Muscle layer of duodenum (tissue), 2 donors: ENCODE data around the gene COBL.

Source experiments
- H3K27ac ChIP-seq: one replicate; pipeline ENCODE4 v1.7.0; 2013; ENCODE audit warnings: mild to moderate bottlenecking, low read length
- H3K27me3 ChIP-seq: one replicate; pipeline ENCODE4 v1.7.0; 2013; ENCODE audit warnings: low read depth, mild to moderate bottlenecking, control low read depth, low read length
- H3K36me3 ChIP-seq, 2 donors: one replicate each; pipeline ENCODE4 v1.7.0; 2013; ENCODE audit warnings: low read length in 2 of 2, control low read depth in 1 of 2, mild to moderate bottlenecking in 1 of 2; ENCODE audit not compliant: insufficient read depth in 2 of 2, control insufficient read depth in 1 of 2
- H3K4me1 ChIP-seq, 2 donors: one replicate each; pipeline ENCODE4 v1.7.0; 2013; ENCODE audit warnings: low read length in 2 of 2, mild to moderate bottlenecking in 2 of 2, control low read depth in 1 of 2, moderate library complexity in 1 of 2; ENCODE audit not compliant: insufficient read depth in 2 of 2, control insufficient read depth in 1 of 2
- H3K4me3 ChIP-seq, 2 donors: one replicate each; pipeline ENCODE4 v1.7.0; 2013; ENCODE audit warnings: low read length in 2 of 2, low read depth in 1 of 2, mild to moderate bottlenecking in 1 of 2
- H3K9me3 ChIP-seq, 2 donors: one replicate each; pipeline ENCODE4 v1.7.0; 2013; ENCODE audit warnings: low read length in 2 of 2, control low read depth in 1 of 2, mild to moderate bottlenecking in 1 of 2; ENCODE audit not compliant: control insufficient read depth in 1 of 2
- donor health status: healthy.

COBL gene

DNA sequence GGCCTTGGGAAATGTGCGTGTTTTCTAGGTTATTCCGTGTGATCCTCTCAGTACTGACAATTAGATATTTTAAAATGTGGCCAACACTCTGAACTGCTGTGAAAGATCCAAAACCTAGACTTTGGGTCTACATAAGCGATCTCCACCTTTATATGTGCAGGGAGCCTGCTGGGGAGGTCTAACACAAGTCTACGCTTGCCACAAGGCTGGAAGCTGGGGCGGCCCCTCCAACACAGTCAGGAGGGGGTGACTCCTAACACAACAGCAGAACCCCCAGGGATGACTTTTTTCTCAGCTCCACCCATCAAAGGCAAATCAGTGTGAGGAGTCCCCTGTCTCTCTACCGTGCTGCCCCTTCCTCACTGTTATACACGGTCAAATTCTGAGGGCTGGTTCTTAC, 202.6 kb downstream of the COBL start:
- no peak overlapping the region for H3K27ac ChIP-seq
- H3K9me3 ChIP-seq, result peaks cover 0 to 3% of the 10 kb centered on the region in 2 donors
- H3K36me3 ChIP-seq, result no peaks in the 10 kb centered on the region
- H3K4me3 ChIP-seq, result no peak overlapping the region
- no peaks in the 10 kb centered on the region for H3K4me1 ChIP-seq
- H3K27me3 ChIP-seq, result no peaks in the 10 kb centered on the region

DNA sequence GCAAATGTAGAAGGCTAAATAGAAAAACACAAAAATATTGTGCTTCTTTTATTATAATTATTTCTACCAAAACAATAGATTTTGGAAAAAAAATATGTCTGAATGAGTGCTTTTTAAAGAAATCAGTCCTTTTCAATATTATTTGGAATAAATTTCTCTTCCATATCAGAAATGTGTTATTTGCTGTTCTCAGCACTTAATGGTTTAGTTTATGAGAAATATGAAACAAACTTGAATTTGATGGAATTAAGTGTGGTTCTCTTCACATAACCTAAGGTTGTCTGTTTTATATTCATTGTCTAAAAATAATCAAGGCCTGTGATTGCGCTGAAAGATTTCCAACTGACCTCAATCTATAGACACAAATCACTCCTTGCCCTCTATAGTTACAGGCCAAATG, 203.0 kb downstream of the COBL start:
- Histone ChIP-seq H3K4me1 (no peaks in the 10 kb centered on the region), H3K4me3 (no peak overlapping the region), H3K36me3 (no peaks in the 10 kb centered on the region), H3K27ac (no peak overlapping the region), H3K9me3 (peaks cover 0 to 3% of the 10 kb centered on the region in 2 donors), H3K27me3 (no peaks in the 10 kb centered on the region)

DNA sequence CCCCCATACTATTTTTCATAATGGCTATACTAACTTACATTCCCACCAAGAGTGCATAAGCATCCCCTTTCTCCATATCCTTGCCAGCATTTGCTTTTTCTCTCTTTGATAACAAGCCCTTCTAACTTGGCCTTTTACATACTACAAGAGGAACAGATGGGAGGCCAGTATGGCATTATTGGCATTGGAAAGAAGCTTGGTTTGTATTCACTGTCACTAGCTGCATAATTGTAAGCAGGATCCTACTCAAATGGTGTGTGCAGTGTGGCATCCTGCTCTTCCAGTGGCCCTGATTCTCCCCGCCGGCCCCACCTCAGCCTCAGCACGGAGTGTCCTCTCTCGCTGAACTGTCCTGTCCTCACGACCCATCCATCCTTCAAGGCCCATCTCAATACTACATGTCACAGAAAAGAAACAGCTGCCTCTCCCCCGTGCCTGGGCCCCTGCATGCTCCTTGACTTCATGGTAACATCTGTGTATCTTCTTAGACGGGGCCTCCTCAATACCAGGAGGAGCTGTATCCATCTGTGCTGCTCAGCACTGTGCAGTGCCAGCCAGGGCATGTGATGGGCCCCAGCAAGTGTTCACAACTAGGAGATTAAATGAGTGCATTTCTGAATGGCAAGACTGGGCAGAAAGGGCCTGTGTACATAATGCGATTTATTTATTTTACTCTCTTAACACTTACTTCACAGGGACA, 205.2 kb downstream of the COBL start:
- H3K27me3 ChIP-seq, result no peaks in the 10 kb centered on the region
- H3K9me3 ChIP-seq, result peaks cover 0 to 3% of the 10 kb centered on the region in 2 donors
- H3K27ac ChIP-seq, result no peak overlapping the region
- no peaks in the 10 kb centered on the region for H3K4me1 ChIP-seq
- H3K36me3 ChIP-seq, result no peaks in the 10 kb centered on the region
- no peak overlapping the region for H3K4me3 ChIP-seq

DNA sequence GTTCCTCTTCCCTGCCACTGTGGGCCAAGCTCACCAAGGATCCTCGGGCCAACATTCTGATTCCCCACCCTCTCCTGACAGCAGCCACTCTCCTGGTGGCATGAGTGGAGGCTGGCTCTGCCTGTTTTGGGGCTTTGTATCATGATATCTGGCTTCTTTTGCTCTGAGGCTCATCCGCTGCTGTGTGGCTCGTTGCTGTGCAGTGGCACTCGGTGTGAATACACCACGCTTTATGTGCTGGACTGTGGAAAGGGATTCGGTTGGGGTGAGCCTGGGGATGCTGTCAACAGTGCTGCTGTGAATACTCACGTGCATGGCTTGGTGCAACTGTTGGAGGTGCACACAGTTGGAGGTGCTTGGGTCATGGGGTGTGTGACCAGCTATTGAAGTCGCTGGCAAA, 208.5 kb downstream of the COBL start:
- Histone ChIP-seq H3K9me3 (no peaks in the 10 kb centered on the region), H3K4me3 (no peak overlapping the region), H3K27me3 (no peaks in the 10 kb centered on the region), H3K4me1 (no peaks in the 10 kb centered on the region), H3K36me3 (no peaks in the 10 kb centered on the region), H3K27ac (no peak overlapping the region)

DNA sequence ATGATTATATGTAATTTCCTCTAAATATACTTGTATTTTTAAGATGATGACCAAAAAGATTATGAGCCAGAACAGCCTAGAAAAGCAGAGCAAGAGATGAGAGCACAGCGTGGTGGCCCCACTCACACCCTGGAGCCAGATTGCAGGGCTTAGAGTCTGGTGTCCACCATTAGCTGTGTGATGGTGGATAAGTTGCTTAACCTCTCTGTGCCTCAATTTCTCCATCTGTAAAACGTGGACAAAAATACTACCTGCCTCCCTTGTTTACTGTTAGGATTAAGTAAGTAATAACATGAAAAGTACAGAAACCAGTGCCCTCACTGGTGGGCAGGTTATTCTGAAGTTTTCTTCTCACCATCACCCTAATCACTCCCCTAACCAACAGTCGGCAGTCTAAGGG, 212.3 kb downstream of the COBL start:
- Histone ChIP-seq H3K36me3 (no peaks in the 10 kb centered on the region), H3K27ac (no peak overlapping the region), H3K27me3 (no peaks in the 10 kb centered on the region), H3K4me3 (no peak overlapping the region), H3K9me3 (no peaks in the 10 kb centered on the region), H3K4me1 (no peaks in the 10 kb centered on the region)

DNA sequence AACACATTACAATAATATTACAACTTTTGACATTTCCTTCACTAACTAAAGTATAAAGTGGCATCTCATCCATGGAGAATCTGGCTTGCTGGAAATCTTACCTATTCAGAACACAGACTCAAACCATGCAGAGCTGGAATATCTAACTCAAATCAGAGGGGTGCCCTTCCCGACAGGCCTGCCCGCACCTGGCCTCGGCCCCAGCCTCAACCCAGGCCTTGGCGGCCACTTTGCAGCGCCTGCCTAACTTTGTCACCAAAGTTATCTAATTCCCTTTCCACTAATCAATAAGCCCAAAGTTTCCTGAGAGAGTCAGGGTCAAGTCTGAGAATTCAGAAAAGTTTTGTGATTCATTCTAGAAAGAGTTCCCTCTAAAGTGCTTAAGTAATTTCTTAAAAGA, 212.9 kb downstream of the COBL start:
- Histone ChIP-seq H3K27ac (no peak overlapping the region), H3K4me1 (no peaks in the 10 kb centered on the region), H3K27me3 (no peaks in the 10 kb centered on the region), H3K9me3 (peaks cover 0 to 4% of the 10 kb centered on the region in 2 donors), H3K36me3 (no peaks in the 10 kb centered on the region), H3K4me3 (no peak overlapping the region)

DNA sequence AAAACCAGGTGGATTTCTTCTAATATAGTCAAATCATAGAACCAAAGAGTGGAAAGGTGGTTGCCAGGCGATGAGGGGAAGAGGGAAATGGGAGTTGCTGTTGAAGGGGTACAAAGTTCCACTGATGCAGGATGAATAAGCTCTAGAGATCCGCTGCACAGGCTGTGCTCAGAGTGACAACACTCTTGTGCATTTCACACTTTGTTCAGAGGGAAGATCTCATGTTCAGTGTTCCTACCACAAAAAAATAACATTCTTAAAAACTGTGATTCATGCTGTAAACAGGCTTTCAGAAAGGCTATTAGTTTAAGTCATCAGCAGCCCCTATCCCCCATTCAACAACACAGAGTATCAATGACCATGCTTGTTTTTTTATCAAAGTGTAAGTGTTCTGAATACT, 213.8 kb downstream of the COBL start:
- Histone ChIP-seq H3K27me3 (no peaks in the 10 kb centered on the region), H3K4me1 (no peaks in the 10 kb centered on the region), H3K36me3 (no peaks in the 10 kb centered on the region)

DNA sequence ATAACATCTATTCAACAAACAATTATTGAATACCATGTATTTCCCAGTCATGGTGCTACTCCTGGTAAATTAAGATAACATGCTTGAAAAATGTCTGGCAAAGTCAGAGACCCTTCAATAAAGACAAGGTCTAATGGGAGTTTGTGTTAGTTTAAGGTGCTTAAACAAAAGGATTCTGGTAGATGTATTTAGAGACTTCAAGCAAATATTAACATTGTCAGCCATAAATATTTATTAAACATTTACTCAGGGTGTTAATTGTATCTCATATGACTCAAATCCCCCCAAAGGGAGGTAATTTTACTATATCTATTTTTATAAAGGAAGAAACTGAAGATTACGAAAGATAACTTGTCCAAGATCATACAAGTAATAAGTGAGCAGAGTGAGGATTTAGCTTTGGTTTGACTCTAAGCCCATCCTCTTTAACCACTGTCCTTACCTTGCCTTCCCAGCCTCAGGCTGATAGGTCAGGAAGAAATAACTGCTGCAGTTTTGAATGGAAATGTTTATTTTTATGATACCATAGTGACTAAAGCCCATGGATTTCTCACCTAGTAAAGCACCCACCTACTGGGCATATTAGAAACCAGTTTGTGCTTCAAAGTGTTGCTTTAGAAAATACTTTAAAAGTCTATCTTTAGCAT, 215.4 kb downstream of the COBL start:
- H3K4me3 ChIP-seq, result no peak overlapping the region
- H3K27ac ChIP-seq, result no peak overlapping the region
- H3K36me3 ChIP-seq, result no peaks in the 10 kb centered on the region
- H3K27me3 ChIP-seq, result no peaks in the 10 kb centered on the region
- H3K9me3 ChIP-seq, result peaks cover 0 to 11% of the 10 kb centered on the region in 2 donors
- no peaks in the 10 kb centered on the region for H3K4me1 ChIP-seq

More for the DNA sequence above, 213.8 kb downstream of the COBL start:
- Histone ChIP-seq H3K9me3 (peaks cover 0 to 11% of the 10 kb centered on the region in 2 donors), H3K27ac (no peak overlapping the region), H3K4me3 (no peak overlapping the region)

DNA sequence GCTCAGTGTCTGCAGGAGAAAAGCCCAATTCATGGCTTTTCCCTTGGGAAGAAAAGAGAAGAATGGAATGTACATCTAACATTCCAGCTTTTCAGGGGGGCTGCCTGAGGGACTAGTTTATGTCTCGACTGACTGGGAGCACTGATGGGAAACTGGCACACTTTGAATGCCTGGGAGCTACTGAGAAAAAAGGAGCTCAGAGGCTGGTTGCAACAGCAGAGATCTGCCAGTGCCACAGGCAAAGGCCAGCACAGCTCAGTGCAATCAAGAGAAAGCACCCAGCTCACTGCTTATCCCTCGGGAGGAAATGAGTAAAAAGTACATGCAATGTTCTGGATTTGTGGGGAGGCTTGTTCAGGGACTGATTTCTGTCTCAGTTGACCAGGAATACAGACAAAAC, 226.2 kb downstream of the COBL start:
- Histone ChIP-seq H3K27me3 (no peaks in the 10 kb centered on the region), H3K4me3 (no peak overlapping the region), H3K4me1 (no peaks in the 10 kb centered on the region), H3K27ac (no peak overlapping the region), H3K9me3 (peaks cover 0 to 2% of the 10 kb centered on the region in 2 donors), H3K36me3 (no peaks in the 10 kb centered on the region)

DNA sequence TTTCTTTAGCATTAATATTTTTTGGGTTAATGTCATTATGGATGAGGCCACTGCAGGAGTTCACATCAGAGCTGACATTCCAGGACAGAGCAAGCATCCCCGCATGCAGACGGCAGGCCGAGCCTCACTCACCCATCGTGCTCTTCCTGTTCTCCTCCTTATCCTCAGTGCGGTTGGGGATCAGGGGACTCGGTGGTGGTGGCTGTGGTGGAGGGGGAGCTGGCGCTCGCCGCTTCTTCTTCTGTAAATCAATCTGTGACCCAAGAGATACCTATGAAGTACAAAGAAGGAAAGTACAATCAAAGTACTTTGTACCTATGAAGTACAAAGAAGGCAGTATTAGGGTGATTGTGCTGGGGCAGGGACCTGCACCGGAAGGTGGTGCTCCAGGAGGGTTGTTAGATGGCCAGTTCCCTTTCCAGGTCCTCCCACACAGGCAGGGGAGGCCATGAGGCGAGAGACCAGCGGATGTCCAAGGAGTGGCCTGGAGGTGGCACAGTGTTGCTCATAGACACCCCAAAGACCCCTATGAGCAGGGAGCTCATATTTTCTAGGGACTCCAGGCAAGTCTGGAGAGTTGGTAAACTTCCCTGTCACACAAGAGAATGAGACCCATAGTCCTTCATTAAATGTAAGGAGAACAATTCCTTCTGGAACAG, 231.4 kb downstream of the COBL start:
- Histone ChIP-seq H3K4me1 (peaks cover 0 to 6% of the 10 kb centered on the region in 2 donors), H3K9me3 (no peaks in the 10 kb centered on the region), H3K36me3 (peaks cover 0 to 4% of the 10 kb centered on the region in 2 donors), H3K4me3 (no peak overlapping the region), H3K27ac (no peak overlapping the region), H3K27me3 (no peaks in the 10 kb centered on the region)

DNA sequence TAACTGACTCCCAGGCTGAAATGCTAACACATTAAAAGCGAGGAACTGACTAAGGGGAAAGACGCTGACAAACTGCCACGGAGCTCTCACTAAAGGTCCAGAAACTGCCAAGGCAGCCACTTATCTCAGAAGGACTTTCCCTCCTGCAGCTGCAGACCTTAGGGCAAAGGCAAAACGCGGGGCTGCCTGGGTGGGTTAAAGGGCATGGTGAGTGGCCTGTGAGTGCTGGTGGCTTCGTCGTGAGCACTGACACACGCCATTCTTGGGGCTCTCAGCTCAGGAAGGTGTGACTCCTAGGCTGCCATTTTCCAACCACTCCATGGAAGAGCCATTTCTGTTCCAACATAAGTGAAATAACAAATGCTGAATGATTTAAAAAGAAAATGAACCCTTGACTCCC, 232.5 kb downstream of the COBL start:
- Histone ChIP-seq H3K36me3 (peaks cover 0 to 4% of the 10 kb centered on the region in 2 donors), H3K4me1 (peaks cover 0 to 7% of the 10 kb centered on the region in 2 donors), H3K9me3 (no peaks in the 10 kb centered on the region), H3K27ac (no peak overlapping the region), H3K27me3 (no peaks in the 10 kb centered on the region), H3K4me3 (no peak overlapping the region)
